ENCODE data around the gene DPP8.
A peak's percentile ranks its signal among the peaks of the same experiment; 100 is the strongest.

DNA sequence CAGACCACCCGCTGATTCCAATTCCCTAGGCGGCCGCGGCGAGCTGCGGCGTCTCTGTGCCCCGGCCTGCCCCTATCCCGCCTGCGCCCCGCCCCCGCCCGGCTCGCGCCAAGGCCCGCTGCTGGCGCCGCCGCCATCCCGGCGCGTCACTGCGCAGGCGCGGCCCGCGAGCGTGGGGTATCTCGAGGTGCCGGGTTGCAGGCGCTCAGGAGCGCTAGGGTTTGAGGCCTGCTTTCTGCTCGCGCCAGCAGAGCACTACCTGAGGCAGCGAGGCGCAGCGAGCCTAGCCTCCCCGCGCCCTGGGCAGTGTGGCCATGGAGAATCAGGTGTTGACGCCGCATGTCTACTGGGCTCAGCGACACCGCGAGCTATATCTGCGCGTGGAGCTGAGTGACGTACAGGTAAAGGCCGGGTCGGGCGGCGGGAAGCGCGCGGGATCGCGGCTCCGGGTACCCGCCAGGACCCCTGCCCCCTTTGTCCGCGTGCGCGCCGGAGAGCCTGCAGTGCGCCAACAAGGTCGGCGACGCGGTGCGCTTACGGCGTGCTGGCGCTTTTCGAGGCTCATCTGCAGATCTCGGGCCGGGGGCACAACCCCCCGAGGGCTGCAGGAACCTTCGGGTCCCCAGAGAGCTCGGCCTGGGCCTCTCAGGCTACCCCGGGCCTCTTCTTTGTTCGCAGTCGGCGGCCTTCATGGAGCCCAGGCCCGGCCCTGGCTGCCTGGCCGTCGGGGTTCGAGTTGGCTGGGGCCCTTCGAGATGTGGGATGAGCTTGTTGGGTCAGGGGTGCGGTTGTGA is 13.0 kb upstream of the DPP8 start, which contains the start of gene HACD3:
- peak; percentile 56 for TF ChIP-seq POLR2A (IDR thresholded peaks at IDR 0.05)
- TF ChIP-seq CTCF (IDR thresholded peaks at IDR 0.05), result no peak
- peak; percentile 56 for TF ChIP-seq POLR2AphosphoS5 (IDR thresholded peaks at IDR 0.05)

Data from prostate gland (tissue), 2 donors.